ENCODE results near the gene BCL2L12.
"Not testable (repeated sequence)": the region's sequence is repeated elsewhere in the genome, so short reads cannot be mapped to it uniquely, and the experiment has no call there.

BCL2L12 gene

GRCh38 chr19:49665351-49666119 is at the start of gene BCL2L12, which contains the start of gene IRF3:
Gene BCL2L12 (plus strand): TSS chr19:49665933. CDS start chr19:49666693, 760 bp downstream.
Gene IRF3 (minus strand): TSS chr19:49665857. CDS start chr19:49664838, 1,019 bp downstream.
- peak; percentile 53 for DNase-seq

DNA sequence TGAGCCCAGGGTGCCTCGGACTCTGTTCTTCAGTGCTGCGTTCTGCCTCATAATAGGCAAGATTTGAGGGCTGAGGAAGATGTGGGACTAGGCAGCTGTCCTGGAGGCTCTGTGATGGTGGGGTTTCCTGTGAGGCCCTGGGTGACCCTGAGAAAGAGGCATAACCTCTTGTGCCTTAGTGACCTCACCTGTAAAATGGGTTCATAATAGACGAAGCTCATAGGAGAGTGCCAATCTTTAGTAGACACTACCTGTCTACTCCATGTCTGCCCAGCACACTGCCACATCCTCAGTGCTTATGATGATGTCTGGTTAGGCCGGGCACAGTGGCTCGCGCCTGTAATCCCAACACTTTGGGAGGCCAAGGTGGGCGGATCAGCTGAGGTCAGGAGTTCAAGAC is 49.2 kb upstream of the BCL2L12 start:
- no peak for DNase-seq

DNA sequence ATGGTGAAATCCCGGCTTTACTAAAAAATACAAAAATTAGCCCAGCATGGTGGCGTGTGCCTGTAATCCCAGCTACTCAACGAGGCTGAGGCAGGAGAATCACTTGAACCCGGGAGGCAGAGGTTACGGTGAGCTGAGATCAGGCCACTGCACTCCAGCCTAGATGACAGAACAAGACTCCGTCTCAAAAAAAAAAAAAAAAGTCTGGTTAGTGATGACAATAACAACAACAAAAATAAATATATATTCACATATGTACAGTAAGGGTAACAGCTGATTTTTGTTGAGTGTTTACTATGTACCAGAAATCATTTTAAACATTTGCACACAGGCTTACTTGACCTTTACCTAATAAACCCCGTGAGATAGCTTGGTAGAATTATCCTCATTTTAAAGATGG is 48.8 kb upstream of the BCL2L12 start:
- no peak for DNase-seq

DNA sequence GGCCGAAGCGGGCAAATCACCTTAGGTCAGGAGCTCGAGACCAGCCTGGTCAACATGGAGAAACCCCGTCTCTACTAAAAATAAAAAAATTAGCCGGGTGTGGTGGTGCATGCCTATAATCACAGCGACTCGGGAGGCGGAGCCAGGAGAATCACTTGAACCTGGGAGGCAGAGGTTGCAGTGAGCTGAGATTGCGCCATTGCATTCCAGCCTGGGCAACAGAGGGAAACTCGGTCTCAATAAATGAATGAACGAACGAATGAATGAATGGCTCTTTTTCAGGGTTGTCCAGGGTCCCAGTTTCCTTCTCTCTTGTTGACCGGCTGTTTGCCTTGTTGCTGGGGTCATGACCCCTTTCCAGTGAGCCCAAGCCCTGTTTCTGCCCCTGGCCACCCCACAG is 47.9 kb upstream of the BCL2L12 start:
- DNase-seq = not testable (repeated sequence)

GRCh38 chr19:49624967-49625910 is 40.5 kb upstream of the BCL2L12 start:
- DNase-seq = no peak

DNA sequence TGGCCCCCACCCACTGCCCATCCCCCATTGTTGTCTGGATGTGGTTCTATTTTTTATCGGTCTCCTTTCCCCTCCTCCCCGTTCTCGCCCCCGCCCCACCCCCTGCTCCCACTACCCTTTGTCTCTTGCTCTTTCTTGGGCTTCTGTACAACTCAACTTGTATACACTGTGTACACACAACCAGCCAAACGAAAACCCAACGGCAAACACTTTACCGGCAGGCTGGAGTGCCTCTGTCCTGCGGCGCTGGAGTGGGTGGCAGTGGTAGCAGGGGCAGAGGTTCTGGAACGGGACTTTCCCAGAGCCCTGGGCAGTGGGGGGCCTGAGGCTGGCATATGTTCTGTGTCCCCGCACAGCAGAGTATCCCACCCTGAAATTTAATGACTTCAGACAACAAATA is 39.5 kb upstream of the BCL2L12 start:
- DNase-seq = no peak

GRCh38 chr19:49629659-49630058 is 36.1 kb upstream of the BCL2L12 start:
- DNase-seq = no peak

- no peak for DNase-seq
These were observed 34.6 kb upstream of the BCL2L12 start for GRCh38 chr19:49631014-49631588.

DNA sequence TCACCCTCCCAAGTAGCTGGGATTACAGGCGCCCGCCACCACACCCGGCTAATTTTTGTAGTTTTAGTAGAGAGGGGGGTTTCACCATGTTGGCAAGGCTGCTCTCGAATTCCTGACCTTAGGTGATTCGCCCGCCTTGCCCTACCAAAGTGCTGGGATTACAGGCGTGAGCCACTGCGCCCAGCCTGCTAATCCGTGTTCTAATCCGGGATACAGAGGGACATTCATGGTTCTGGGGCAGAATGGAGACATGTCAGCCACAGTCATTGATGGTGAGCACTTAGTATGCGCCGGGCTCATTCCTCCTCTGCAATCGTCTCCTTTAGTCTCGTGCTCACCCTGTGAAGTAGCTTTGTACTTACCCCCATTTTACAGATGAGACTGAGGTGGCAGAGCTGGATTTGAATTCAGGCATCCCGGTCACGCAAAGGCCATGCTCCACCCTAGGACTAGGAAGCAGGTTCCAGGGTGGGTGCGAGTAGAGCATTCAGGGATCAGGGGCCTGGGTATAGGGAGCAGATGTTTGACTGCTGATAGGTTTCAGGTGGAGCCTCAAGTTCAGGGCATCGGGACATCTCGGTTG is 34.0 kb upstream of the BCL2L12 start:
- DNase-seq = no peak

DNA sequence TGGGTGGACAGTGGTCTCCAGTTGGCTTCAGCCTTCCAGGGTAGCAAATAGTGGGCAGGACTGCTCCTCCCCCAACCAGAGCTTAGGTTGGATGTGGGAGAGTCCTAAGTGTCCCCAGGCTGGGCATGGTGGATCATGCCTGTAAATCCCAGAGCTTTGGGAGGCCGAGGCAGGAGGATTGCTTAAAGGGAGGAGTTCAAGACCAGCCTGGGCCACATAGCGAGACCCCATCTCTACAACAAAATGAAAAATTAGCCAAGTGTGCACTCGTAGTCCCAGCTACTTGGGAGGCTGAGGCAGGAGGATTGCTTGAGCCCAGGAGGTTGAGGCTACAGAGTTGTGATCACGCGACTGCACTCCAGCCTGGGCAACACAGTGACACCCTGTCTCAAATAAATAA is 33.2 kb upstream of the BCL2L12 start:
- DNase-seq = no peak

- DNase-seq = not testable (repeated sequence)
These were observed 32.5 kb upstream of the BCL2L12 start for GRCh38 chr19:49633273-49633672.

DNA sequence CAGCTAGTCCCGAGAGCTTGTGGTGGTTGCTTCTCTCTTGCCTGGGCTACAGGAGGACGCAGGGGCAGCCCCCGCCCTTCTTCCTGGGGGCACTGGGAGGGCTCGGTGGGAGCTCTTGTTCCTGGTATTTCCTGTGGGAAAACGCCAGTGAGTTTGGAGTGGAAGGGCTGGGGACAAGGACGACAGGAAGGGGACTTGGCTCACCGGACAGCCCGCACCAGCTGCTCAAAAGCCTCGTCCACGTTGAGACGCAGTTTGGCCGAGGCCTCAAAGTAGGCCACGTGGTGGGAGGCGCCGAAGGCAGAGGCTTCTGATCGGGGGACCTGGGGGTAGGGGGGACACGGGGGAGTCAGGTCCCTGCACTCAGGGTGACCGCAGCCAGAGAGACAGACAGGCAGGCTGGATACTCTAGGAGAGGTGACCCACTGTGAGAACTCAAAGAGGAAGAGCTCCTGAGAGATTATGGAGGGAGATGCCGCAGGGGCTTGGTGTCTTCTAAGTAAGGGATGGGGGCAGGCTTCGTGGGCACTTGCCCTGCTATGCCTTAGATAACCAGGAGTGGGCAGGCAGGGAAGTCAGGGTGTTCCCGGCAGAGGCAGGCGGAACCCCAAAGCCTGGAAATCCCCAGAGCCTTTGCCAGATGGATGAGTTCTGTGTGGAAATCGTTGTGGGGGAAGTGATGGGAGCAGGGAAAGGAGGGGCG is 30.1 kb upstream of the BCL2L12 start:
- no peak for DNase-seq

GRCh38 chr19:49636233-49636932 is 29.4 kb upstream of the BCL2L12 start:
- DNase-seq = no peak

DNA sequence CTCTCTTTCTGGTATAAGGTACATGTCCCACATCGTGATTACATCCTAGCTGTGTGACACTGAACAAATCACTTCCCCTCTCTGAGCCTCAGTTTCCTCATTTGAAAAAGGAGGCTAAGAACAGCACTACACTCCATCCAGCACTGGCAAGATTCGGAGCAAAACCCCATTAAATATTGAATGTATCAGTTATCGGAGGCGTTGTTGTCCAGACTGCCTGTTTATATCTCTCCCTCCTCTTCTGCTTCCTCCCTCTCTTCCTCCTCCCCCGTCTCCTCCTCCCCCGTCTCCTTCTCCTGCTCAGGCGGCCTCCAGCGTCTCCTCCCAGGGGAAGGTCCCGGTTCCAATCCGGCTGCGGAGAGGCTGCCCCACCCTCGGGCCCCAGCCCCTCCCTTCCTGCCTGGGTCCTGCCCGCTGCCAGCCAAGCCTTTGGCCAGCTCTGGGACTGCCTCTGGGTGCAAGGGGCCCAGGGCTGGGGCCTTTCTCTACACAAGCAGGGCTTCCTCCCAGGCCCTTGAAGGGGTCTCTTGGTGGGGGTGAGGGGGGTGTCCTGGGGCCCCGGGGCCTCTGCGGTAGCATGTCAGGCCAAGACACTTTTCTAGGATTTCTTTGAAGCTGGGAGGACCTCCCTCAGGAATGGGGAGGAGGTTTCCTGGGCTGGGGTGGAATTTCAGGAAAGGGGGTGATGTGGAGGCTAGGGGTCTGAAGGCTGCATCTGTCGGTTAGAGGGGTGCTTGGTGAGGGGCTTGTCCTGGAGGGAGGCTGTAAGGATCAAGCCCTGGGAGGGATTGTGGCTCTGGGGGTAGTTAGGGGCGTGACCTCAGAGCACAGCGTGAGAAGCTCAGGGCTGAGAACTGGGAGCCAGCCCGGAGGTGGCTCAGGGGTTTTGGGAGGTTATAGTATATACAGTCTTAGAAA is 27.7 kb upstream of the BCL2L12 start:
- DNase-seq = no peak

- DNase-seq = no peak
These were observed 26.2 kb upstream of the BCL2L12 start for GRCh38 chr19:49639401-49640112.

- DNase-seq = peak; percentile 98
These were observed 25.4 kb upstream of the BCL2L12 start, which contains the start of gene RRAS for GRCh38 chr19:49640113-49640898. Gene RRAS (minus strand): TSS chr19:49640143. CDS start chr19:49640098, 45 bp downstream.

- peak; percentile 85 for DNase-seq
These were observed 23.8 kb upstream of the BCL2L12 start, which contains the start of gene SCAF1 for GRCh38 chr19:49641688-49642491. Gene SCAF1 (plus strand): TSS chr19:49642209. CDS start chr19:49645027, 2,818 bp downstream.

DNA sequence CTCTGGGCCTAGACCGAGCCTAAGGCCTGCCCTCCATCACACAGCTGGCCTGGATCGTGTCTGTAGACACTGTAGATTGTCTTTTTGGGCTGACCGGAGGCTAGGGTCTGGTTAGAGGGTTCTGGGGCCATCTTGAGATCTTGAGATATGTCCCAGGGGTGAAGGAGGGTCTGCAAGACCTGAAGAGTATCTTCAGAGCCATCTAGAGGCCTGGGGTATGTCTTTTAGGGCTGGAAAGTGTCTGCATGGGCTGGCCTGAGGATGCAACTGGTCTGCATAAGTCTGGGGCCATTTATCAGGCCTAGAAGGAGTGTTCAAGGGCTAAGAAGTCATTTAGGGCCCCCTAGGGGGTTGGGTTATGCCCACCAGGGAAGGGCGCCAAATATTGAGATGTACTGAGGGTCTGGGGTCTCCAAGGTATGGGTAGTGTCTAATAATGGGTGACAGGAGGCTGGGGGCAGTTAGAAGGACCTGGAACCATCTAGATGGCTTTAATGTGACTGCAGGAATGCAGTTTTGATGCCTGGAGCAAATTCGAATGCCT is 23.2 kb upstream of the BCL2L12 start:
- DNase-seq = no peak

Data from SIG-M5 (cell line).